GM19239 (cell line): ENCODE measurements around the gene PRKCE.
"Not testable (repeated sequence)": the region's sequence is repeated elsewhere in the genome, so short reads cannot be mapped to it uniquely, and the experiment has no call there.

Experiments used
- DNase-seq: peaks from one replicate; pipeline ENCODE4 v3.0.0; 2011; ENCODE audit warnings: low spot score; ENCODE audit not compliant: insufficient read length
- FAIRE-seq: peaks from 2 replicates; lab custom pipeline; 2011; peaks lifted over from hg19 to GRCh38; lab: Jason Lieb, UNC

Gene PRKCE

DNA sequence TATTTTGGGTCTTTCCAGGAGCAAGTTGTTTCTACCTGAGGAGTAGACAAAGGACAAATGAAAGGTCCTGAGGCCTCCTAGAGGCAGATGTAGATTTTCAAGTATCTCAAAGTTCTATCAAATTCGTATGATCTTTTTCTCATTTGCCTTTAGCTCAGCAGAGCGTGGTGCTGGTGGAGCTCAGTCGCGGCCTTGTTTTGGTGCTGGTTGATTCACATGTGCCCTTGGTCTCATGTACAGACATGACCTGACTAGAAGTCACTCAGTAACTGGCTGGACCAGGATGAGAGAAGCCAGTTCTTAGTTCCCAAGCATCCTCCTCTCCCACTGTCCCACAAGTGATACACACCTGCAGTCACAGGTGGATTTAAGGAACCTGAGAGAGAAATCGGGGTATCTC is 264.0 kb downstream of the PRKCE start:
- no peak for DNase-seq
- no peak for FAIRE-seq

DNA sequence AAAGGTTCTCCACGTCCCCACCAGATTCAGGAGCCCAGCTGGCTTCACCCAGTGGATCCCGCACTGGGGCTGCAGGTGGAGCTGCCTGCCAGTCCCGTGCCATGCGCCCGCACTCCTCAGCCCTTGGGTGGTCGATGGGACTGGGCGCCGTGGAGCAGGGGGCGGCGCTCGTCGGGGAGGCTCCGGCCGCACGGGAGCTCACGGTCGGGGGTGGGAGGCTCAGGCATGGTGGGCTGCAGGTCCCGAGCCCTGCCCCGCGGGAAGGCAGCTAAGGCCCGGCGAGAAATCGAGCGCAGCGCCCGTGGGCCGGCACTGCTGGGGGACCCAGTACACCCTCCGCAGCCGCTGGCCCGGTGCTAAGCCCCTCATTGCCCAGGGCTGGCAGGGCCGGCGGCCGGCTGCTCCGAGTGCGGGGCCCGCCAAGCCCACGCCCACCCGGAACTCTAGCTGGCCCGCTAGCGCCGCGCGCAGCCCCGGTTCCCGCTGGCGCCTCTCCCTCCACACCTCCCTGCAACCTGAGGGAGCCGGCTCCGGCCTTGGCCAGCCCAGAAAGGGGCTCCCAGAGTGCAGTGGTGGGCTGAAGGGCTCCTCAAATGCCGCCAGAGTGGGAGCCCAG is 266.2 kb downstream of the PRKCE start:
- FAIRE-seq, DNase-seq: not testable (repeated sequence)

DNA sequence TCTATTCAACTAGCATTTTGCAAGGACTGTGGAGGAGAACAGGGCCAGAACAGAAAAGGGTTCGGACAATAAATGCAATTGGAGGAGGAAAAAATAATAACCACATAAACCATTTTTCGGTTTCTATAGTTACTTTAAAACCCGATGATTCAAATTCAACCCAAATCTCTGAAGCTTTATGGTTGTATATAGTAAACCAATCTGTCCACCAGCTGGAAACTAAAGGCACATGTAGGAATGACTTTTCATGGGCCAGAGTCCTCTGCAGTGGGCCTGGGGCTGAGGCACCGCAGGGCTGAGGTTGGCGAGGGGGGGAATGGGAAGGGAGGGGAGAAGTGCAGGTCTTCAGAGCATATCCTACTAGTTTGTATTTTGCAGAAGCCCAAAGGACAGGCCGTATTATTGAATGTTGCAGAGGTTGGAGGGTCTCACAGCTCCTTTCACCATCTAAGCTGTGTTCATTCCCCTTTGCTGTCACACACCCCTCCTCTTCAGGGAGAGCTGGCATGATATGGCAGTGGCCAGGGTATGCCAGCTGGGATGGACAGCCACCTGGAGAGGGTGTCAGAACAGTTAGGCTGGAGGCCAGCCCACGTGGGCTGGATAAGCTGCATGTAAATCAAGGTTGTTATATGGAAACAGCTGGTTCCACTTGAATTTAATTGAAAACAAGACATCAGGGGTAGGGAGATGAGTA is 267.1 kb downstream of the PRKCE start:
- no peak for DNase-seq
- FAIRE-seq, result peak; percentile 52

DNA sequence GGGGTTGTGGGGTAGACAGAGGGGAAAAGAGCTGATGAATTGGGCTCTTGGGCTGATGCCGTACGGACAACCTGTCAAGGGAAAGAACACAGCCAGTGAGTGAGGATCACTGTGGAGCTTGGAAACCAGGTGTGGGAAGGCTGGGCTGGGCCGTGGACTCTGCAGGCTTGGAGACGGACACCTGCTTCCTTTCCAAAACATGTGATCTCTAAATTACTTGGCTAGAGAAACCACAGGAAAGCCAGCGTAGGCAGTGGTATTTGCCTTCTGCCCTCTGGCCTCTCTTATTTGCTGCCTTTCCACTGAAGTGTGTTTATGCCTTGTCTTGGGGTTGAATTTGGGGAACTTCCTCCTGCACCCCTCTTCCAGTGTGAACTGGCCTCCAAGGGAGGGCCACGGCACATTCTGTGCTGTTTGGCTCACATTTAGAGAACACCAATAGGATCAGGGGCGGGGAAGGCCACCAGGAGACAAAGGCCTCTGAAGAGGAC is 267.7 kb downstream of the PRKCE start:
- peak; percentile 53 for DNase-seq
- no peak for FAIRE-seq

DNA sequence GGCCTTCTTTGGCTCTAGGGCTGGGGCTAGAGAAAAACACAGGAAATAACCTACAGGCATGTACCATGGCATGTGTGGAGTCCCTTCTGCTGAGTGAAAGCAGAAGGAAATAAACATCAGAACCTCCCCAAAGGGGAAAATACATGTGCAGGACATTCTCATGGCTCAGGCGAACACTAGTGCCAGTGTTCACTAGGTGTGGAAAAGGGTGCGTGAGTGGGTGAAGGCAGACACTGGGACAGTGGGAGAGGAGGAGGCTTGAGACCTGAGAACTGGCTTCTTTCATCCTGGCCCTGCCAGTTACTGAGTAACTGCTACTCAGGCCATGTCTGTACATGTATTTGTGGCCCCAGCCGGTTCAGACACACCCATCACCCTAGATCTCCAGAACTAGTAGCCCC is 268.2 kb downstream of the PRKCE start:
- DNase-seq (peak; percentile 44), FAIRE-seq (no peak)

DNA sequence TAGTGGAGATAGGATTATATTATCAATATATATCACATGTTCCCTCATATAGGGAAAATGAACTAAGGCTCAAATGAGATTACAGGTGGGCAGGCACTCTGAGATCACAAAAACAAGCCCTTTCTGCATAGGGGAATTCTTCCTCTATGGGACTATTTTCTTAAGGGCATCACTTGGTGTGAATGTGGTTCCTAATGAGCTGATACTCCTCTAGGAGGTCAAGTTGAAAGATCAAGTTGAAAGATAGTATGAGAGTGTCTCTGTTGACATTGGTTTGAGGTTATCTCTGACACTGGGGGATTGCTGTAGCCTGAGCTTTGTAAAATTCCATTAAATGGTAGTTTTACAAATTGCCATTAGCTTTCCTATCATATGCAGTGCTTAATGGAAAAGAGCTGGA is 270.4 kb downstream of the PRKCE start:
- no peak for DNase-seq
- peak; percentile 4 for FAIRE-seq

DNA sequence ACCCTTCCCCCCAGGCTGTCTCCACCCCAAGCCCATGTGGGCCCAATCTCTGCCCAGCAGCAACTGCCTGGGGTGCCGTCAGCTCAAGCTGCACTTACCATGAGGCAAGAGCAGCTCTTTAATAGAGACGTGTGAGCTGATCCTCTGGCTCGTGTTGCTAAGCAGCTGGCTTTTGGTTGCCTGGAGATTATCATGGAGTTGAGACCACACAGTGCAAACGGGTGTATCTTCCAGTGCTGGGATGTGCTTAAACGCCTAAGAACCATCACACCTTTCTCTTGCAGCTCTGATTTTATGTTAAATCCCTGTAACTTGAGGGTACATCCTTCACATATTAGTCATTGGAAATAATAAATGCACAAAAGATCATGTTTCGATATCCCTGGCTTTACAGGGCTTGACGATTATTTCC is 271.1 kb downstream of the PRKCE start:
- FAIRE-seq (no peak), DNase-seq (no peak)

DNA sequence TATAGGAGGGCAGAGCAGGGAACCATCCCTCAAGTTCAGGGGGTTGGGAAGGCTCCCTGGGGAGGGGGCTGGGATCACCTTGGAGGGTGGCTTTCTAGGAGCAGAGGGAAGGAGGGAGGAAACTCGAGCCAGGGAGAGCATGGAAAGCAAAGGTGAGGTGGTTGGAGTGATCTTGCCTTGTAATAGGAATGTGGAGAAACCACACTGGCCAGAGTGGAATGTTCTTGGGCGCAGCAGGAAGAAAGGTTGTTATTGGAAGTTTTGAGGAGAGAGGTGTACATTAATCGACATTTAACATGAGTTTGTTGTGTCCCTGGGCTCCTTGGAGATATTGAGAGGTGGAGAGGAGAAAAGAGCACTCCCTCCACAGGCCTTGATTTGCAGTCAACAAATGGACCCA is 272.2 kb downstream of the PRKCE start:
- FAIRE-seq (no peak), DNase-seq (no peak)

DNA sequence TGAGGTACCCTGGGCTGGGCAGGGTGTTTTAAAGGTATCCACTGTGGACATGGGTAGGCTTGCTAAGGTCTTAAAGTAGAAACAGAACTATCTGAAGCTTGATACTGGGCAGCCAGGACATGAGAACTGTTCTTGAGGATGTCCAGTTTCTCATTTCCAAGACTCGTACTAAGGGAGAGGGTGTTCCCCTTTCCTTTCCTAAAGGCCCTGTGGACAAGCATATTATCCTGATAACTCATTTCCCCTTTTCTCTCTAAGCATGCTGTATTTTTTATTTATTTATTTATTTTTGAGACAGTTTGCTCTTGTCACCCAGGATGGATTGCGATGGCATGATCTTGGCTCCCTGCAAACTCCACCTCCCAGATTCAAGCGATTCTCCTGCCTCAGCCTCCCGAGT is 273.6 kb downstream of the PRKCE start:
- DNase-seq, result no peak
- FAIRE-seq, result no peak

DNA sequence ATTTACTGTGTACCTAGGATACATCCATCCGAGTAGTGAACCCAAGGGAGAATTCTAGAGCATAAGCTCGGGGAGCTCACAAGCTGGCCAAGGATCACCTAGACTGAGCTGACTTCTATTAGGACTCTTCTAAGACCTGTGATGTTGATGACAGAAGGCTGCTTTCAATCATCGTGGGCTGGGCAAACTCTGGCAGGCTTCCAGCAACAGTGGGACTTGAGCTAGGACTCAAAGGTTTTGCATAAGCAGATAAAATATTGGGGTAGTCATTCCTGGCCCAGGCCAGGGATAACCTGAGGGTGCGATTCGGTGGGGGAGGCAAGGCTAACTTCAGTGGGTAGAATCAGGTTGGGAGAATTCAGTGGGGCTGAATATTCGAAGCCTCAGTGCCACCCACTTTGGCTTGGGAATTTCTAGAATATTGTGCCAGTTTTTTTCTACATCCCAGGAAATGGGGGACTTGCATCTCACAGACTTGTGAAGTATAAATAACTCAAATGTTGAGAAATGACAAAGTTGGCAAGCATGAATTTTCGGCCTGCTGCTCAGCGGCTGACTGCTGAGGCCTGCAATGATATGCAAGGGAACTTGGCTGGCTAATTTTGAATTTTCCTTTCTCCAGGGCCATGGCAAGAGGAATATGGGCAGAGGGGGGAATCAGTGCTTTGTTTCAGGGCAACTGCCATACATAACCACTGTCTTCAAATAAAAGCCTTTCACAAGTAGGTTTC is 274.3 kb downstream of the PRKCE start:
- DNase-seq (no peak), FAIRE-seq (no peak)

DNA sequence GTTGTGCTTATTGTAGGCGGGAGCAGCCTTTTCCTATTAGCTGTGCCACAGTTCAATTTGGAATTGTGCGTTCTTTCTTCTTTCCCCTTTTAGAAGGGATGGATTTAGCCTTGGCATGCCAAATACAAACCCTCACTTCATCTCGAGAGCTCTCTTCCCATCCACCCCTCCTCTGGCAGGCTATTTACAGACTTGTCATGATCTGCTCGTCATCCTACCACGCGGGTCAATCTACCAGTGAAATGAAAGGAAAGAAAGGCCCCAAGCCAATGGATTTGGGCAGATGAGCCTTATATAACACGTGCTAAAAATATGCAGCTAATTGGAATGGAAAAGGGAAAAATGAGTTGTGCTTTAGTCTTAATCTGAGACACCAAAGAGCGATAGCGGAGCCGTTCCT is 277.5 kb downstream of the PRKCE start:
- DNase-seq (no peak), FAIRE-seq (no peak)

DNA sequence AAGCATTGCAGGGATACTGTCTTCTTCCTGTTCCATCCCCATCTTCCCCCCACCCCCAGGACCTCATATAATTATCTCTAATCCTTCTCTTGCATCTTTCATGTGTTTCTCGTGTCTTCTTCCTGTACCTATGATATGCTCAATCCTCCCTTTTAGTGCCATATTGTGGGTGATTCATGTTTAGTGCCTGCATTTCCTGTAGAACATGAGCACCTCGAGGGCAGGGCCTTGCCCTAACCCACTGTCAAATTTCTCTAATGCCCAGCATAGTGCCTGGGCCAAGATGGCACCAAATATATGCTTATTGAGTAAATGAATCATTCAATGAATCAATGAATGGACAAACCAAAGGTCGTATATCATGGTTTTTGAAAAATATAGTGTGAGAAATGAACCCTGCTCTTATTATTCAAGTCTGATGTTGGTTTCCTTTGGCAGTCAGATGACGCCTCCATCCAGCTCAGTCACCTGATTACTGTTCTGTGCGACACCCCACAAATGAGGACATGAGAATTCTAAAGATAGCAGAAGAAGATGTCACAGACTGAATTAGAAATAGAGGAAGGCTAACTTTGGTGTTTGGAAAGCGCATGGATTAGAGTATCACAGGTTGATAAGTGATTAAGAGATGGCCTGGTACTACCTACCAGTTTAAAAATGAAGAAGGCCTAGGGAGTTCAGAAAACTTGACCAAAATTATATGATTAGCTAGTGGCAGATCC is 278.4 kb downstream of the PRKCE start:
- DNase-seq (no peak), FAIRE-seq (no peak)

DNA sequence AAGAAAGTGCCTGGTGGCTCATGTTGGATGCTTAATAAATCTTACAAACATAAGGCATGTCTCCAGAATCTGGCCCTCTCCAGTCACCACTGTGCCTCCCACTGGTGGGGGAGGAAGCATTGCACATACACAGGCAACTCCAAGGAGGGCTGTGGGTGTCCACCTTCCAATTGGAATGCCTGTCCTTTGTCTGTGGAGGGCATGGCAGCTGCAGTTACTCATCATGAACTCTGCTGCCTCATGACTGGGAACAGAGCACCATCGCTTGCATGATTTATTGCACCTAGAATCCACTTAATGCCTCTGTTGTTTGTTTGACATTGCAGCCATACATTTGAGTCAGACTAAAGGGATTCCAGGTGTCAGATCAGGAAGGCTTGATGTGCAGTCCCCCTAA is 278.9 kb downstream of the PRKCE start:
- FAIRE-seq, result no peak
- no peak for DNase-seq

DNA sequence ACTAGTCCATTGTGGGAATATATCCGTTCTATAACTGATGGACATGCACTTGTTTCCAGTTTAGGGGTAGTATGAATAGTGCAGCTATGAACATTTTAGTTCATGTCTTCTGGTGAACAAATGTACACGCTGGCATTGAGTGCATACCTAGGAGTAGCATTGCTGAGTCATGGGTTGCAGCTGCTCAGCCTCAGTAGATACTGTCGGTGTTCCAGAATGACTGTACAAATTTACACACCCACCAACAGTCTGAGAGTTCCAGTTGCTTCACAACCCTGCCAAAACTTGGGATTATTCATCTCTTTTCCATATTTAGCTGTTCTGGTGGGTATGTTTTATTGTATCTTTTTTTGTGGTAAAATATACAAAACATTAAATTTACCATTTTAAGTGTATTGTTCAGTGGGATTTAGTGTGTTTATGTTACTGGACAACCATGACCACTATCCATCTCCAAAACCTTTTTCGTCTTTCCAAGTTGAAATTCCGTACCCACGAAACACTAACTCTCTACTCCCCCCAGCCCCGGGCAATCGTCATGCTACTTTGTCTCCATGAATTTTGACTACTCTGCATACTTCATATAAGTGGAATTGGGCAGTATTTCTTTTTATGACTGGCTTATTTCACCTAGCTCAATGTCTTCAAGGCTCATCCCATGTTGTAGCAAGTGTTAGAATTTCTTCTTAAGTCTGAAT is 281.0 kb downstream of the PRKCE start:
- DNase-seq (no peak), FAIRE-seq (no peak)

DNA sequence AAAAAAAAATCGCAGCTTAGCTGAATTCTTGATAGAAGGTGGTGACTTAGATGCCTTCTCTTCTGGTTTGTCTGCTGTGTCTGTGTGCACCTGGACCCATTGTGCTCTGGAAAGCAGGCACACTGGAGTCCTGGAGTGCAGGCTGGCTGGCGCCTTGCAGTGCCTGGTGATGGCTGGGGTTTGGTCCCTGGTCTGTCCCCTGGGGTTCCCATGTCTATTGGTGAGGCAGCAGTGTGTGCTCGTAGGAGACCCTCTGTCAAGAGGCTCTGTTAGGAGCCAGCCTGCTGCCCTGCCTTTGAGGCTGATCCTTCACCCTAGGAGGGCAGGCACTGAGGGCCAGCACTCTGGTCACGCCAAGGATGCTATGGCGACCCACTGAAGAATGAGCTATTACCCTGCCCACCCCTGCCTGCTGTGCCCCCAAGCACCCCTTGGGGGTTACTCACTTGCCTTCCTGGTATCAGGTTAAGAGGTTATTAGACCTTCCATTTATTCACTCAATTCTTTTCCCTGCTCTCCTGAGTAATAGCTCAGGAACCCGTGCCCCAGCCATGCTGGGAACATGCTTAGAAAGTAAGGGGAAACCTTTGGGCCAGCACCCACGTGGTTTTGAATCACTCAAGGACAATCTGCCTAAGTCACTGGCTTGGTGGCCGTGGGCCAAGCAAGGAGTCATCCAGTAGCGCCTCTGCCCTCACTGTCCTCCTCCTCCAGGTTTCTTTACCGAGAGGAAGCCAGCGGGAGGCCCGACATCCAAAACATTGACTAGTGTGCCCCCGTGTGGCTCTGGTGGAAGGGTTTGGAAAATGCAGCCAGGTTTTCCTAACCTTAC is 284.5 kb downstream of the PRKCE start:
- peak; percentile 86 for FAIRE-seq
- DNase-seq, result peak; percentile 64

DNA sequence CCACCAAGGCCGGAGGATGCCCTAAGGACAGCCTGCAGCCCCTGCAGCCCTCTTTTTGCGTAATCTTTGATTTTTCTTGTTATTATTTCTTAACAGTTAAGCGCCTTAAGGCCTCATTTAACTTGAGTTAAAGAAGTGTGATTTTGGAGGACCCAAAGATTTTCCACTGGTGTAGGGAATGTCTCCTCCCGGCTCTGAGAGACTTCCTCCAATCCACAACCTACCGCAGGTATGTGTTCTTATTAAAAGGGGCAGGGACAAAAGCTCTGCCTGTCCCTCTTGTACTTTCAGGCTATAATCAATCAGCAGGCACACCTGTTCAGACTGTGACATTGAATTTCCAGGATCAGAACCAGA is 285.1 kb downstream of the PRKCE start:
- DNase-seq, result no peak
- no peak for FAIRE-seq

DNA sequence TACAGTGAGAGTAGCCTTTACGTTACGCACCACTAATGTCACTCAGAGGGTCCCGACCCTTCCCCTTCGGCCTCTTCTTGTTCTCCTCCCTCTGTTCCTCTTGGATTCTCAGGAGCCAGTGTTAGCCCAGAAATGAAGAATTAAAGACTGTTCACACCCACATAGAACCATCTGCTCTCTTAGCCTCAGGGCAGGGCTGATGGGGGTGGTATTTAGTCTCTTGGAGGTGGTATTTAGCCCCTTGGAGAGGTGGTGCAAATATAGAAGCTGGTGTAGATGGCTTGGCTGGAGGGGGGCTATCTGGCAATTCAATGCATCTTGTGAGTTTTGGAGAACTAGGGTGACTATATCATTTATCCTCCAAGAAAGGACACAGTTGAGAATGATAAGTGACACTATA is 286.5 kb downstream of the PRKCE start:
- DNase-seq (no peak), FAIRE-seq (no peak)

DNA sequence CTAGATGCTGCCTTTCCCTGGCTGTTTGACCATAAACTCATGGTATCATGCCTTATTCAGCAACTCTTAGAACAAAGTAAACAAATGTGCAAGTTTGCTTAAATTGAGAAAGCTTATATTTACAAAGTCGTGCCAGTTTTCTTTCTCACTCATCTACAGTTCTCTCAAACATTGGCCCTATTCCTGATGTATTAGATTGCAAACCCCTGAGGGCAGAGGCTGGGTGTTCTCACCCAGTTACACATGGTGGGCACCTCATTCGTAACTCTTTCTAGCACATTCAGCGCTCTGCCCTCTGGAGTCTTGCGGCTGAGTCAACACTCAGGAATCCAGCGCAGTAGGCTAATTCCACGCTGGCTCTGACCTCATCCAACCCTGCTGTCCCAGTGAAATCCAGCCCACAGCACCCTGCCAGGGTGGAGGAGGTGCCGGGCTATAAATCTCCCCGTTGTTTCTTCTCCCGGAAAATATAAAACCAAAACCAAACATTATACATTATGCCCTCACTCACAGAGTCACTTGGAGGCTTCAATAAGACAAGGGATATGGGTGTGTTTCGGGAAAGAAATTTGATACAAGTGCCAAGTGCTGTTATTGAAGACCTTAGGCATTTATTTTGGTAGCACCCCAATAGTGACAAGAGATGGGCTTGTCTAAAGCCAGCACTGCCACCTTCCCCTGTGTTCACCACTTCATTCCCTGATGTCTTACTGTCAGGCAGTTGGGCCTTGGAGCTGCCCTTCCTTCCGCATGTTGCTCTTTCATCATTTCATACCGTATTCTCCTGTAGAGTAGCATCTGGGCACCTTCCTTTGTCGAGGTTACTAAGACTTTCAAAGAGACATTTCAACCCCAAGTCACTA is 287.4 kb downstream of the PRKCE start:
- FAIRE-seq (no peak), DNase-seq (no peak)
